ENCODE measurements around the gene CEACAM1. TPM values are rescaled to one million over a fixed set of nuclear protein-coding genes. Genes with fewer than 3 reads are reported as not detected.

CEACAM1 gene
- total and polyA plus RNA-seq, 9 of the 15 experiments (the other 6 are each of a cell fraction or from before 2014, with no cell fraction given) = 0.04 to 0.16 (median 0.10) TPM; not detected in 1

GRCh38 chr19:42568006-42568405 is 39.7 kb upstream of the CEACAM1 start:
- CTCF ChIA-PET (ENCODE audit: low intra/inter-chr PET ratio) = no interaction called here
- BruUV-seq (replicated peaks) = no TSS peak
- 1% methylated on average over 4 of the region's 4 CpGs for WGBS (ENCODE audit: insufficient coverage, low coverage, missing lambda C conversion rate)

GRCh38 chr19:42567567-42567966 is 39.3 kb upstream of the CEACAM1 start:
- no peaks in the 10 kb centered on the region for H3K9me1 ChIP-seq (ENCODE audit: control insufficient read depth, insufficient read depth, low read length)
- H3K4me2 ChIP-seq (ENCODE audit: insufficient read depth, low read length) = no peak overlapping the region; the same call in 1 of the 2 replicates
- H3K36me3 ChIP-seq (ENCODE audit: control insufficient read depth, insufficient read depth, low read length) = no peaks in the 10 kb centered on the region
- ATAC-seq (no peak), DNase-seq (ENCODE audit: extremely low read depth in 1 of 4, low spot score in 3 of 4) (no peak), FAIRE-seq (no peak)
- no peaks in the 10 kb centered on the region for H3K27me3 ChIP-seq (ENCODE audit: control insufficient read depth in 2 of 2, insufficient read depth in 2 of 2, low read length in 2 of 2)
- H3K9ac ChIP-seq (ENCODE audit: insufficient read depth in 1 of 2, low read depth in 2 of 2, low read length in 2 of 2) = no peak overlapping the region
- H3K4me3 ChIP-seq = no peak overlapping the region
- no TSS peak for BruUV-seq (replicated peaks)
- intact Hi-C loops (cut with micrococcal nuclease) (no loop called here), in situ Hi-C loops (cut with MboI) (no loop called here)
- ChIA-PET CTCF (ENCODE audit: low intra/inter-chr PET ratio) (no interaction called here), POLR2A (interaction anchor here (0.7 kb wide), 1 partner anchor 10 kb away, joined by 5 read pairs; no protein-coding TSS in a partner anchor)
- H3K27ac ChIP-seq (ENCODE audit: extremely low read depth, low read depth, low read length) = no peak overlapping the region
- TF ChIP-seq ATF1 (CRISPR knock-in tag; IDR thresholded peaks at IDR 0.05) (no peak), ATF1 (tag; IDR thresholded peaks at IDR 0.05) (peak; percentile 30; the same call in 1 of the 2 replicates), CREM (IDR thresholded peaks at IDR 0.05; ENCODE audit: low read depth) (peak; percentile 54; the same call in 1 of the 2 replicates), TEAD4 (IDR thresholded peaks at IDR 0.05; ENCODE audit: low read length) (no peak), TEAD4 (CRISPR knock-in tag; IDR thresholded peaks at IDR 0.05; ENCODE audit: borderline replicate concordance) (no peak), ZNF696 (CRISPR knock-in tag; conservative IDR thresholded peaks at IDR 0.05) (no peak), EP300 (IDR thresholded peaks at IDR 0.05; ENCODE audit: low read length) (no peak), TBP (optimal IDR thresholded peaks at IDR 0.05; ENCODE audit: low read depth, low read length) (no peak), SLC30A9 (CRISPR knock-in tag; IDR thresholded peaks at IDR 0.05) (no peak), ATF3 (IDR thresholded peaks at IDR 0.05) (peak; percentile 23; the same call in 1 of the 2 replicates), ATF3 (CRISPR knock-in tag; conservative IDR thresholded peaks at IDR 0.05) (no peak)
- no peaks in the 10 kb centered on the region; the same call in 1 of the 2 replicates for H4K20me1 ChIP-seq (replicated peaks; ENCODE audit: control insufficient read depth, insufficient read depth, low read length)
- H3K9me3 ChIP-seq (replicated peaks; ENCODE audit: control insufficient read depth, insufficient read depth, low read depth, low read length) = no peaks in the 10 kb centered on the region
- no peaks in the 10 kb centered on the region for H3K4me1 ChIP-seq (replicated peaks in 1 of 2; ENCODE audit: control insufficient read depth in 2 of 2, insufficient read depth in 2 of 2, low read length in 2 of 2)
- no peaks in the 10 kb centered on the region for H3K79me2 ChIP-seq (ENCODE audit: control insufficient read depth, insufficient read depth, low read length)
- peak overlapping the region; percentile 38; the same call in 1 of the 2 replicates for H2AFZ ChIP-seq (ENCODE audit: low read depth, low read length)
- 5% methylated on average over 4 of the region's 4 CpGs for WGBS (ENCODE audit: insufficient coverage, low coverage, missing lambda C conversion rate)

More at GRCh38 chr19:42568006-42568405, 39.7 kb upstream of the CEACAM1 start:
- Histone ChIP-seq H3K4me3 (no peak overlapping the region), H4K20me1 (replicated peaks; ENCODE audit: control insufficient read depth, insufficient read depth, low read length) (no peaks in the 10 kb centered on the region; the same call in 1 of the 2 replicates), H3K4me1 (replicated peaks in 1 of 2; ENCODE audit: control insufficient read depth in 2 of 2, insufficient read depth in 2 of 2, low read length in 2 of 2) (no peaks in the 10 kb centered on the region), H3K27me3 (ENCODE audit: control insufficient read depth in 2 of 2, insufficient read depth in 2 of 2, low read length in 2 of 2) (no peaks in the 10 kb centered on the region), H3K9me1 (ENCODE audit: control insufficient read depth, insufficient read depth, low read length) (no peaks in the 10 kb centered on the region), H3K9me3 (replicated peaks; ENCODE audit: control insufficient read depth, insufficient read depth, low read depth, low read length) (no peaks in the 10 kb centered on the region), H3K9ac (ENCODE audit: insufficient read depth in 1 of 2, low read depth in 2 of 2, low read length in 2 of 2) (no peak overlapping the region), H2AFZ (ENCODE audit: low read depth, low read length) (peak overlapping the region; percentile 38; the same call in 1 of the 2 replicates), H3K27ac (ENCODE audit: extremely low read depth, low read depth, low read length) (no peak overlapping the region), H3K36me3 (ENCODE audit: control insufficient read depth, insufficient read depth, low read length) (no peaks in the 10 kb centered on the region), H3K4me2 (ENCODE audit: insufficient read depth, low read length) (no peak overlapping the region), H3K79me2 (ENCODE audit: control insufficient read depth, insufficient read depth, low read length) (no peaks in the 10 kb centered on the region)
- ATAC-seq (no peak), DNase-seq (ENCODE audit: extremely low read depth in 1 of 4, low spot score in 3 of 4) (no peak), FAIRE-seq (no peak)
- intact Hi-C loops (cut with micrococcal nuclease) (no loop called here), in situ Hi-C loops (cut with MboI) (no loop called here)
- no peak for TF ChIP-seq PHTF2 (CRISPR knock-in tag; IDR thresholded peaks at IDR 0.05)
- POLR2A ChIA-PET = interaction anchor here (0.7 kb wide), 1 partner anchor 10 kb away, joined by 5 read pairs; no protein-coding TSS in a partner anchor

All from K562 (cell line).